ENCODE results near the gene ACYP2.

- TF ChIP-seq ZNF16 (tag by site-specific recombination; IDR thresholded peaks at IDR 0.05; ENCODE audit: low read depth), result no peak
- TF ChIP-seq YY1 (tag by site-specific recombination; IDR thresholded peaks at IDR 0.05), result no peak
- TF ChIP-seq SETDB1 (IDR thresholded peaks at IDR 0.05; ENCODE audit: insufficient read length, low read length), result no peak
- TF ChIP-seq ZNF211 (tag by site-specific recombination; IDR thresholded peaks at IDR 0.05; ENCODE audit: low read depth), result no peak
- TF ChIP-seq CTCF (tag by site-specific recombination; IDR thresholded peaks at IDR 0.05), result no peak
- TF ChIP-seq SCRT1 (tag by site-specific recombination; IDR thresholded peaks at IDR 0.05; ENCODE audit: borderline replicate concordance), result no peak
- TF ChIP-seq REST (tag by site-specific recombination; IDR thresholded peaks at IDR 0.05), result no peak
- no peak for TF ChIP-seq ZNF394 (tag by site-specific recombination; IDR thresholded peaks at IDR 0.05; ENCODE audit: borderline replicate concordance)
- TF ChIP-seq ELK4 (IDR thresholded peaks at IDR 0.05; ENCODE audit: borderline replicate concordance, low read depth, low read length), result no peak
- TF ChIP-seq ZNF561 (tag by site-specific recombination; IDR thresholded peaks at IDR 0.05; ENCODE audit: borderline replicate concordance), result no peak
- TF ChIP-seq ZNF398 (tag by site-specific recombination; IDR thresholded peaks at IDR 0.05), result no peak
- TF ChIP-seq ZNF544 (tag by site-specific recombination; IDR thresholded peaks at IDR 0.05), result no peak
- TF ChIP-seq ZNF704 (tag by site-specific recombination; IDR thresholded peaks at IDR 0.05), result no peak
- no peak for TF ChIP-seq HOXA7 (CRISPR knock-in tag; IDR thresholded peaks at IDR 0.05; ENCODE audit: borderline replicate concordance)
Observed at GRCh38 chr2:54342603-54343002, 227.2 kb downstream of the ACYP2 start.

Data from HEK293 (cell line).